Activated CD8-positive, alpha-beta T cell treated with anti-CD3 and anti-CD28 coated beads for 36 hours (primary cell): ENCODE measurements around the gene TMEM52. TPM values are rescaled to one million over a fixed set of nuclear protein-coding genes. Genes with fewer than 3 reads are reported as not detected.

Source experiments
- ATAC-seq: fragments of 200-7000 bp; cut with Tn5 transposase; one replicate; pipeline ENCODE4 v1.10.0; 2021; ENCODE audit warnings: mild to moderate bottlenecking, moderate library complexity
- CTCF ChIA-PET: fragments of 350-600 bp; sonication (Branson Sonifier 250); formaldehyde crosslinking; loops from one replicate; lab custom pipeline; 2021; ENCODE audit warnings: antibody characterized with exemption; lab: Charles Lee
- POLR2A ChIA-PET: fragments of 350-600 bp; sonication (Branson Sonifier 250); formaldehyde crosslinking; loops from one replicate; lab custom pipeline; 2021; ENCODE audit warnings: antibody characterized with exemption; lab: Charles Lee
- DNase-seq: peaks from one replicate; pipeline ENCODE4 v3.0.0-alpha.2; 2020
- H3K27ac Mint-ChIP-seq: one replicate; pipeline ENCODE4 v1.8.0; 2021; ENCODE audit warnings: mild to moderate bottlenecking, mixed read lengths
- H3K27me3 Mint-ChIP-seq: one replicate; pipeline ENCODE4 v1.8.0; 2021; ENCODE audit warnings: mixed read lengths
- H3K36me3 Mint-ChIP-seq: one replicate; pipeline ENCODE4 v1.8.0; 2021; ENCODE audit warnings: low read depth, mixed read lengths
- H3K4me1 Mint-ChIP-seq: one replicate; pipeline ENCODE4 v1.8.0; 2021; ENCODE audit warnings: low read depth, mixed read lengths
- H3K4me3 Mint-ChIP-seq: one replicate; pipeline ENCODE4 v1.8.0; 2021; ENCODE audit warnings: mild to moderate bottlenecking, moderate library complexity, mixed read lengths
- H3K9me3 Mint-ChIP-seq: one replicate; pipeline ENCODE4 v1.8.0; 2021; ENCODE audit warnings: mixed read lengths
- intact Hi-C: fragments of 100-400 bp; cut with micrococcal nuclease; formaldehyde crosslinking; loops from one replicate; pipeline ENCODE4 v1.10.0; 2022
- total RNA-seq, 2 experiments: library from RNA; stranded (reverse); gene quantifications; one replicate each; pipeline ENCODE4 v1.2.3, GENCODE V29; 2021
- TF ChIP-seq, protein P1 (sequence below): fragments of 200-600 bp; IDR thresholded peaks from one replicate; pipeline ENCODE4 v1.8.0; 2022; ENCODE audit warnings: antibody characterized with exemption, mild to moderate bottlenecking

TMEM52 gene
- total RNA-seq, 2 experiments from 2014 or later, result 2.1 to 2.2 TPM

- ChIA-PET POLR2A (interaction anchor here (1.4 kb wide), 1 partner anchor 116 kb away, joined by 4 read pairs; no protein-coding TSS in a partner anchor), CTCF (interaction anchor here (1.1 kb wide), 1 partner anchor 31 kb away, joined by 3 read pairs; no protein-coding TSS in a partner anchor)
- no peaks in the 10 kb centered on the region for H3K36me3 Mint-ChIP-seq
- no peaks in the 10 kb centered on the region for H3K4me1 Mint-ChIP-seq
- no peaks in the 10 kb centered on the region for H3K27me3 Mint-ChIP-seq
- intact Hi-C loops, result no loop called here
- ATAC-seq, result no peak
- no peak for DNase-seq
- H3K27ac Mint-ChIP-seq, result no peak overlapping the region
- no peak overlapping the region for H3K4me3 Mint-ChIP-seq
- H3K9me3 Mint-ChIP-seq, result peaks cover 3% of the 10 kb centered on the region
- TF ChIP-seq, protein P1, sequence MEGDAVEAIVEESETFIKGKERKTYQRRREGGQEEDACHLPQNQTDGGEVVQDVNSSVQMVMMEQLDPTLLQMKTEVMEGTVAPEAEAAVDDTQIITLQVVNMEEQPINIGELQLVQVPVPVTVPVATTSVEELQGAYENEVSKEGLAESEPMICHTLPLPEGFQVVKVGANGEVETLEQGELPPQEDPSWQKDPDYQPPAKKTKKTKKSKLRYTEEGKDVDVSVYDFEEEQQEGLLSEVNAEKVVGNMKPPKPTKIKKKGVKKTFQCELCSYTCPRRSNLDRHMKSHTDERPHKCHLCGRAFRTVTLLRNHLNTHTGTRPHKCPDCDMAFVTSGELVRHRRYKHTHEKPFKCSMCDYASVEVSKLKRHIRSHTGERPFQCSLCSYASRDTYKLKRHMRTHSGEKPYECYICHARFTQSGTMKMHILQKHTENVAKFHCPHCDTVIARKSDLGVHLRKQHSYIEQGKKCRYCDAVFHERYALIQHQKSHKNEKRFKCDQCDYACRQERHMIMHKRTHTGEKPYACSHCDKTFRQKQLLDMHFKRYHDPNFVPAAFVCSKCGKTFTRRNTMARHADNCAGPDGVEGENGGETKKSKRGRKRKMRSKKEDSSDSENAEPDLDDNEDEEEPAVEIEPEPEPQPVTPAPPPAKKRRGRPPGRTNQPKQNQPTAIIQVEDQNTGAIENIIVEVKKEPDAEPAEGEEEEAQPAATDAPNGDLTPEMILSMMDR, result no peak
Measured at GRCh38 chr1:1929102-1929638, 10.1 kb upstream of the TMEM52 start.

- Mint-ChIP-seq H3K9me3 (no peaks in the 10 kb centered on the region), H3K27ac (no peak overlapping the region), H3K4me1 (no peaks in the 10 kb centered on the region), H3K27me3 (no peaks in the 10 kb centered on the region), H3K36me3 (no peaks in the 10 kb centered on the region), H3K4me3 (no peak overlapping the region)
- CTCF ChIA-PET, result no interaction called here
- ATAC-seq, result no peak
- POLR2A ChIA-PET, result no interaction called here
- intact Hi-C loops, result no loop called here
- no peak for DNase-seq
- TF ChIP-seq, protein P1, result no peak
Measured at GRCh38 chr1:1928231-1929101, 9.4 kb upstream of the TMEM52 start.

- TF ChIP-seq, protein P1, result no peak
- no peak for DNase-seq
- no peaks in the 10 kb centered on the region for H3K27me3 Mint-ChIP-seq
- POLR2A ChIA-PET, result interaction anchor here (0.6 kb wide), 1 partner anchor 440 kb away, joined by 3 read pairs; no protein-coding TSS in a partner anchor
- no peak overlapping the region for H3K4me3 Mint-ChIP-seq
- no peaks in the 10 kb centered on the region for H3K9me3 Mint-ChIP-seq
- ATAC-seq, result no peak
- intact Hi-C loops, result no loop called here
- no peaks in the 10 kb centered on the region for H3K4me1 Mint-ChIP-seq
- H3K36me3 Mint-ChIP-seq, result no peaks in the 10 kb centered on the region
- CTCF ChIA-PET, result no interaction called here
- no peak overlapping the region for H3K27ac Mint-ChIP-seq
Measured at GRCh38 chr1:1927751-1928150, 8.7 kb upstream of the TMEM52 start.

DNA sequence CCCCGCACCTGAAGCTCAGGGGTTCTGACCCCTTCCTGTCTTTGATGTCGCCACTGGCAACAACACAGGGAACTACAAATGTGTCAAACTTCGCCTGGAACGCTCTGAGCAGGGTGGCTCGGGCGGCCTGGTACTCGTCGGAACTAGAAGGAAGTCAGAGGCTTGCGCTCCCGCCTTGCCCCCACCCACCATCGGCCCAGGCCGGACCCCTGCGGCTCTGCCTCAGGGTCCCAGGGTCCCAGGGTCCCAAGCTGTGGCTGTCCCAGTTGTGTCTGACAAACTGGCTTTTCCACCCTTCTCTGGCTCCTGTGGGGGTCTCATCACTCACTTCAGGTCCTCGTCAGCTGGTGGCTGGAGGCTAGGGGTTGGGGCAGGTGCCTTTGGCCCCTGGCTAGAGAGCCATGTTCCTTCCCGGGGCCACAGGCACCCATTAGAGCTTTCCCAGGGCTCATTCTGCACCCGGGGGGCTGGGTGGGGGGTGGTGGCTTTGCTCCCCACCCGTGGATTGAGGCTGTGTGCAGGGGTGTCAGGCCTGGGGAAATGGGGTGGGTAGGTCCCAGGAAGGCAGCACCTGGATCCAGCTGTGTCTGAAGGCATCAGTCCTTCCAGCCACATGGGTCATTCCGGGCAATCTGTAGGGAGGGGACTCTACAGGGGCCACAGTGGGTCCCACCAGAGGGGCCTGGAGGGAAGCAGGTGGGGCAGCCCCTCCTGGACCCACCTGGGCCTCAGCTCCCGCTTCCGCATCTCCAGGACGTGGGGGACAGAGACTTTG is 8.0 kb upstream of the TMEM52 start:
- H3K9me3 Mint-ChIP-seq, result no peaks in the 10 kb centered on the region
- H3K4me1 Mint-ChIP-seq, result no peaks in the 10 kb centered on the region
- DNase-seq, result no peak
- no peak overlapping the region for H3K4me3 Mint-ChIP-seq
- TF ChIP-seq, protein P1, result no peak
- no peak overlapping the region for H3K27ac Mint-ChIP-seq
- intact Hi-C loops, result no loop called here
- H3K27me3 Mint-ChIP-seq, result no peaks in the 10 kb centered on the region
- ATAC-seq, result no peak
- CTCF ChIA-PET, result interaction anchor here (1.4 kb wide), 1 partner anchor 212 kb away, joined by 4 read pairs; no protein-coding TSS in a partner anchor
- POLR2A ChIA-PET, result interaction anchor here (0.6 to 0.9 kb wide), 2 partner anchors 33 to 440 kb away, joined by 3 read pairs; no protein-coding TSS in a partner anchor
- H3K36me3 Mint-ChIP-seq, result no peaks in the 10 kb centered on the region
